Activated CD4-positive, alpha-beta T cell treated with anti-CD3 and anti-CD28 coated beads for 24 hours (primary cell): ENCODE data around the gene HNRNPU.
"Not testable (repeated sequence)": the region's sequence is repeated elsewhere in the genome, so short reads cannot be mapped to it uniquely, and the experiment has no call there.

Source experiments
- DNase-seq, 2 donors: peaks; one replicate each; pipeline ENCODE4 v3.0.0-alpha.2; 2020; ENCODE audit warnings: low read depth in 2 of 2

HNRNPU gene

DNA sequence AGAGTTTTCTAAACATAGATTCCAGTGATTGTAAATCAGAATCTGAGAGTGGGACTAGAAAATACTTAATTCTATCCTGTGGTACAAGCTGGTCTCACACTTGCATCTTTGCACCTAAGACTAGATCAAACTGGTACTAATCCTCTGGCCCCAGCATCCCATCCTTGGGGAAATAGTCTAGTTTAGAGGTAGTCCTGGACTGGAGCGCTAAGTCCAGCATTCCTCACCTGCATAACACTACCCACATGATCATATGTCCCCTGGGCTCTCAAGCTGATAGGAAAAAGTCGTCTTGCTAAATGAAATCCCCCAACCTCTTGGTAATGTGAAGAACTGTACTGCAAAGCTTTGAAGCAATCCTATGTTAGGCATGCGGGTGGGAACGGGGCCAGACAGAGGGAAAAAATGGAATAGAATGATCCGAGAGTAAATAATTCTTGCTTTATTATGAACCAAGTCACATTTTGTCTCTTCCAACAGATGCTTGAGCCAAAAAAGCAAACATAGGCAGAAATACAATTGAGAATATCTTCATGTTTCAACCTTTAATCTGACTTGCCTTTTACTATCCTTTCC is 24.0 kb downstream of the HNRNPU start:
- DNase-seq, result no peak

DNA sequence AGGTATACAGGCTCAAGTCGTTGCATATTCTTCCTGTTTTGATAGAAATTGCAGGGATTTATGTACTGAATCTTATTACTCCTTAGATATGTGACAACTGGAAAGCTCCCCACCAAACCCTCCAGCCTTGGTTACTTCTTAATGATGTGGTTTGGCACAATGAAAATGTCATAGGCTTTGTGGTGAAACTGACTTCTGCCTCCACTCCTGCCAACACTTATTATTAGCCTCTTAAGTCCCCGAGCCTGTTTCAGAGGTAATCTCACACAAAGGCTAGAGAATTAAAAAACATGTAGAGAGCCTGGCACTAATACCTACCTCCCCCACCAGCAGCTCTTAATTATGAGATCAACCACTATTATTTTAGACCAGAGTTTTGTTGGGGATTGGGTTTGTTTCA is 24.7 kb downstream of the HNRNPU start:
- DNase-seq, result no peak

DNA sequence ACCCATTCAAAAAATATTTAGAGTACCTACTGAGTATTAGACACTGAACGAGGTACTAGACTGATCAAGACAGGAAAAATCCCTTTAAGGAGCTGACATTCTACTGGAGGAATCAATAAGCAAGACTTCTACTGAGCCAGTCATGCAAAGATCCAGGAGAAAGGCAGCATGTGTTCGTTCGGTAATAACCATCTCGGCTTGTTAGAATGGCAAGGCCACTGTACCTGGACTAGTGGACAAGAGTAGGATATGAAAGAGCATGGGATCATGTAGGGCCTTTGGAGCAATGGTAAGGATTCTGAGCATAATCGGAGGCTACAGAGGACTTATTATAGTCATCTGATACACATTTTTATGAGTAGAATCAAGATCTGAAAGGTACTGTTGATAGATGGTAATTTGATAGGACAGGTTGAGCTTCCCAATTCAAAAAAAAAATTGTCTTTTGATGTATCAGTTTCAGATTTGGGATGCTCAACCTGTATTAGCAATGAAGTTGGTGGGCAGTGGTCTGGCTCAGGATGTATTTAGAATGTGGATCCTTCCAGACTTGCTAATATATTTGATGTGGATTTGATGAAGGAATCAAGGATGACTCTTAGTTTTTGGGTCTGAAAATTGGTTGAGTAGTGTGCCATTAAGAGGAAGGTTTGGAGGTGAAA is 26.6 kb downstream of the HNRNPU start:
- DNase-seq, result no peak

DNA sequence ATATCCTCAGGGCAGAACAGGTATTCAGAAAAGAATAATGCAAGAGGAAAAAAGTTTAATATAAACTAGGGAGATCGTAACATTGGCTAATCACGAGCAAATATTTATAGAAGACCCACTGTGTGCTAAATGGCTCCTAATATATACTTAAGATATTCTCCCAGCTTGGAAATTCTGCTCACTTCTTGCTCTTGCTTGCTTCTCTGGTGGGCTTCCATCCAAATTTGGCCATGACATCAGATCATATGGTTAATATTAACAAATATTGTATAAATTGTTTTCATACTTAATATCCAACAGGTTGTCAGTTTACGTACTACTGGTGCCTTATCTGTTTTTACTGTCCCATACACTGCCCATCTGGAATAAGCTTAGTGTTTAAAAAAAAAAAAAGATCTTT is 27.8 kb downstream of the HNRNPU start:
- DNase-seq, result no peak

DNA sequence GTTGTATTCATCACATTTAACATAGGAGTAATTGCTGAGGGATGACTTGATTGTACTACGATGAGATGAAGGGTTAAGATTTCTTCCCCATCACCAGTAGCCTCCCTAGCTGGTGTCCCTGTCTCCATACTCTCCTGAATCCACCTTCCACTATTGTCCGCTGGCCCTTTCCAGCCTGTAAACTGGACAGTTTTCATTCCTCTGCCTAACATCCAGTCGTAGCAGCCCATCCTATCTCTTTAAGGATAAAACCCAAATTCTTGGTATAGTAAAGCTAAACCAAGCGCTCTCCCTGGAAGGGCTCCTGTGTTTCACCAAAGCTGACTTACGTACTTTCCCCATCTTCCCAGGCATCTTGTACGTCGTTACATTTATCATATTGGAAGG is 28.2 kb downstream of the HNRNPU start:
- no peak for DNase-seq

DNA sequence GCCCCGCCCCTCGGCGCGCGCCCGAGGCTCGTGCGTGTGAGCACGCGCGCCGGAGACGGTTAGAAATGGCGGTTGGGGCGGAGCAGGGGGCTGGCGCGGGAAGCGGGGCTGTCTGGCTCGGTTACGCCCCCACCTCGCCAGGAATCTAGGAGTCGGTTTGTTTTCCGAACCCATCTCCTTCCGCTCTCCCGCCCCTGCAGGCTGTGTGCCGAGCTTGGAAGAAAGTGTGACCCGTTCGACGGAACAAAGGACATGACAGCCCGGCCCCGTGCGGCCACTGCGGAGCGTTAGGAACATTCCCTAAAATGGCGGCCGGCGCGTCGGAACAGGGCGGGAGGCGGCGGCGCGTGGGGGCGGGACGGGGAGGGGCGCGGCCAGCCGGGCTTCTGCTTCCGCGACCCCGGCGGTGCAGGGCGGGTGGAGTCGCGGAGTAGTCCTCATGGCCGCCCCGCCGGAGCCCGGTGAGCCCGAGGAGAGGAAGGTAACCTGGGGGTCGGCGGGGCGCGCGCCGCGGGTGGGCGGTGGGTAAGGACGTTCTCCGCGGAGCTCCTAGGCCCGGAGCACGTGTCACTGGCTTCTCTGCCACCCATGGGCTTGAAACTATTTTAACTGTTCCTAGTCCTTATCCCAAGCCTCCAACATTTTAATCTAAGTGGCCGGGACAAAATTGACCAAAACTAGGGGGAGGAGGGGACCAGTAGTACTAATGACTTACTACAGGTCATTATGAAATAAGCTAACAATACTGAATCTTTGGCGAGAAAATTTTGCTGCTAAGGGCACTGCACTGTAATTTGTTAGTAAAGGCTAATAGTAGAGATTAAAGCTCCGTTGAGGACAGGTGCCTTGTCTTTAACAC is 28.8 kb downstream of the HNRNPU start, which contains the start of gene COX20:
TSS of gene COX20 (plus strand) at position 383 of the 859 bp plus-strand sequence. CDS start at position 440, 57 bp downstream.
- peak; percentile 79 to 81 for DNase-seq

DNA sequence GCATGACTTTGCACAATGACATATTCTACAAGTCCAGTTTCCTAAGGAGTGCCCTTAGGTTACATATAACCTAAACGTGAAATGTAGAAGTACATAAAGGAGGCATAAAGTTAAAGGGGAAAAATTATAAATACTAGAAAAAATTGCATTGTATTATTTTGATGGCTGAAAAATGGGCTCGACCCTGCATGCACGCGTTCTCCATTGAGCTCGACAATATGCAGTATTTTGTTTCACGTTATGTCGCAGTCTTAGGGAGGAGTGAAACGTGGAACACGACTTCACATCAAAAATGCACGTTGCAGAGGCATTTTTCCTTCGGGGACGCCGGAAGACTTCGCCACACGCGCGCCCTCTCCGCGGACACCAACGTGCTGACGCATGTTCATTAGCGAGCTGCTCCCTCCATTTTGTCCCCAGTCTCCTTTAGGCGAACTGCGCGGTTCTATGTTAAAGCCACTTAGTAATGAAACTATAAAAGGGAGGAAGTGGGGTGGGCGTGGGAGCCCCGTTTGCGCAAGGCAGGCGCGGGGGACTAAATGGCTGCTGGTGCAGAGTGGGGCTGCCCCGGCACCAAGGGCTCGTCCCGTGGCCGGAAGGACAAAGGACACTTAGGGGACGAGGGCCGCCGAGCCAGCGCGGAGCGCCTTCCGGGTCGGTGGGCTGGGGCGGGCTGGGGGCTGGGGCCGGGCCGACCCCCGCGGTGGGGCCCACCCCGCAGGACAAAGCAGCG is 29.6 kb downstream of the HNRNPU start:
- DNase-seq, result peak; percentile 78 to 79

DNA sequence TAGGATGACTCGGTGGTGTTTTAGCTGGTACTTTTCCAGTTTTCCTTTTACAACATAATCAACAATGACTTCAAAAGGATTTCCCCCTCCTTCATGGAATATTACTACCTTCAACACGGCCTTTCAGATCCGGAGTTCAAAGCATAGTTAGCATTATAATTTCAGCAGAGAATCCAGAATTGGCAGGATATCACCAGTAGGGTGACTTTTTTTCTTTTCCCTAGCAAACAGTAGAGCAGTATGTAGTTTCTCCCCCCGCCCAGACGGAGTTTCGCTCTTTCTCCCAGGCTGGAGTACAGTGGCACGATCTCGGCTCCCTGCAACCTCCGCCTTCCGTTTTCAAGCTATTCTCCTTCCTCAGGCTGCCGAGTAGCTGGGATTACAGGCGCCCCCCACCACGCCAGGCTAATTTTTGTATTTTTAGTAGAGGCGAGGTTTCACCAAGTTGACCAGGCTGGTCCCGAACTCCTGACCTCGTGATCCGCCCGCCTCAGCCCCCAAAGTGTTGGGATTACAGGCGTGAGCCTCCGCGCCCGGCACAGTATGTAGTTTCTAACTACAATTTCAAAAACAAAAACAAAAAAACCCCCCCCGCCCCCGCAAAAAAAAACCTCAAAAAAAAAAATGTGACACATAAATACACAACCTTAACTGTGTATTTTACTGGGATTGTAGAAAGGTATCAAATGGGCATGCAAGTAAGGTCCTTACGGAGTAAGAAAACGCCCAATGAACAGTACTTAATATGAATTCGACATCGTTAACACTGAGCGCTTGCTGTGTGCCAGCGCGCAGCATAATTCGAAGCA is 30.4 kb downstream of the HNRNPU start:
- peak; percentile 23 to 29 for DNase-seq

DNA sequence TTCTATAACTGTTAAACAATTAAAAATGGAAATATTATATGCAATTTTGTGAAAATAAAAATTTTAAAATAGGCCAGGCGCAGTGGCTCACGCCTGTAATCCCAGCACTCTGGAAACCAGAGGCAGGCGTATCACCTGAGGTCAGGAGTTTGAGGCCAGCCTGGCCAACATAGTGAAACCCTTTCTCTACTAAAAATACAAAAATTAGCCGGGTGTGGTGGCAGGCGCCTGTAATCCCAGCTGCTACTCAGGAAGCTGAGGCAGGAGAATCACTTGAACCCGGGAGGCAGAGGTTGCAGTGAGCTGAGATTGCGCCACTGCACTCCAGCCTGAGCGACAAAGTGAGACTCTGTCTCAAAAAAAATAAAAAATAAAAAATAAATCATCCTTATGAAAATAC is 31.1 kb downstream of the HNRNPU start:
- not testable (repeated sequence) for DNase-seq

DNA sequence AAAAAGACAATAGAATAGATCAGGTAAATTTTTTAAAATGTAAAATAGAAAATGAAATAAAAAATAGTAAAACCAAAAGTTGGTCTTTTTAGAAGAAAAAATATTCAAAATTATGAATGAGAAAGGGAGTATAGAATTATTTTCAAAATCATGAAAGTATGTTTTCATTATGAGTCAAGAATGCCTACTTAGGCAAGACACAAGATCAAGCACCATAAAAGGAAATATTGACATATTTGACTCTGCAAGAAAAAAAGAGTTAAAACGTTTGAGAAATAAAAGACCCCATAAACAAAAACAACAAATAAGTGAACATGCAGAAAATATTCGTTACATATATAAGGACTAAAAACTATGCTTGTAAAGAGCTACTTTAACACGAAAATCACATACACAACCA is 33.7 kb downstream of the HNRNPU start:
- DNase-seq, result no peak

DNA sequence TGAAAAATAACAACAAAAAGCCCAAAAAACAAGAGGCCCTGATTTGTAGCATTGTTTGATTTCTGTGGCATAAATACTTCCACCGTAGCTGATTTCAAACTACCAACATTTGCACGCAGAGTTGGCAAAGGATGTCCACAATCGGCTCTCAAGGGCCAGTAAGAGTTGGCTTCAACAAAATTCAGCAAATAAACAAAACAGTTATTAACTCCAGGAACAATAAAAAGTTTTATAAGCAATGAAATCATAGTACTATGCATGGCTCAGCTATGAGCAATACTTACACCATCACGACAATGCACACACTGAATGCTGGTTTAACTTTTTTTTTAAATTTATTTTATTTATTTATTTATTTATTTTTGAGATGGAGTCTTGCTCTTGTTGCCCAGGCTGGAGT is 37.6 kb downstream of the HNRNPU start:
- DNase-seq, result no peak

DNA sequence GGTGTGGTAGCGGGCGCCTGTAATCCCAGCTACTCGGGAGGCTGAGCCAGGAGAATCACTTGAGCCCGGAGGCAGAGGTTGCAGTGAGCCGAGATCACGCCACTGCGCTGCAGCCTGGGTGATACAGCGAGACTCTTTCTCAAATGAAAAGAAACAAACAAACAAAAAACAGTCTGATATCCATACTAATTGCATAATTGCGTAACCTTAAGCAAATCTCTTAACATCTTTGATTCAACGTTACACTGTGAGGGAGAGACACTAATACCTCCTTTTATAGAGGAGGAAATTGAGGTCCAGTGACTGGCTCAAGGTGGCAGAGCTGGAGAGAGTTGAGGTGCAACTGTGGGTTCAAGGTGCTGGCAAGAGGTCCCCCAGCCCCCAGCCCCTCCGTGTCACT is 41.5 kb downstream of the HNRNPU start:
- DNase-seq, result no peak

DNA sequence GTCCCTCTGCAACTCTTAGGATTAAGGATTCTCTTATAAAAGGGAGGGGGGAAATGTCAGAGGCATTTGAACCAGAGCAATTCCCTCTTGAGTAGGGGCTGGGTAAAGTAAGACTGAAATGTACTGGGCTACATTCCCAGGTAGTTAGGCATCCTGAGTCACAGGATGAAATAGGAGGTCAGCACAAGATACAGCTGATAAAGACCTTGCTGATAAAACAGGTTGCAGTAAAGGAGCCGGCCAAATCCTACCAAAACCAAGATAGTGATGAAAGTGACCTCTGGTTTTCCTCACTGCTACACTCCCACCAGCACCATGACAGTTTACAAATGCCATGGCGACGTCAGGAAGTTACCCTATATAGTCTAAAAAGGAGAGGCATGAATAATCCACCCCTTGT is 43.2 kb downstream of the HNRNPU start:
- DNase-seq, result no peak

DNA sequence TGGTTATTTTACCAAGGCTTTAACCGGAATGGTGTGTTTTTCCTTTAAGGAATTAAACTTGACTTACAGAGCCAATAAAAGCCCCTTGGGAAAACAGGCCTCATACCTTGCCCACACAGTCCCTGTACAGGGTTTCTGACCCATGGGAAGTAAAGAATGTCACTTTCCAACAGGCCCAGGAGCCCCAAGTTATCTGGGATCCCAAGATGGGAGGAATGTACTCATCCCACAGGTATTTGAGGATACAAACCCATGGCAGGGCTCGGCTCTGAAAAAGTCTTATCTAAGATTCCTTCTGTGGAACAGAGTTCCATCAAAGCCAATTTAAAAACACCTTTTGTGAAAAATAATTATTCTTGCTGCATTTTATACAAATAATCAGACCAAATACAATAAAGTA is 44.2 kb downstream of the HNRNPU start:
- no peak for DNase-seq

DNA sequence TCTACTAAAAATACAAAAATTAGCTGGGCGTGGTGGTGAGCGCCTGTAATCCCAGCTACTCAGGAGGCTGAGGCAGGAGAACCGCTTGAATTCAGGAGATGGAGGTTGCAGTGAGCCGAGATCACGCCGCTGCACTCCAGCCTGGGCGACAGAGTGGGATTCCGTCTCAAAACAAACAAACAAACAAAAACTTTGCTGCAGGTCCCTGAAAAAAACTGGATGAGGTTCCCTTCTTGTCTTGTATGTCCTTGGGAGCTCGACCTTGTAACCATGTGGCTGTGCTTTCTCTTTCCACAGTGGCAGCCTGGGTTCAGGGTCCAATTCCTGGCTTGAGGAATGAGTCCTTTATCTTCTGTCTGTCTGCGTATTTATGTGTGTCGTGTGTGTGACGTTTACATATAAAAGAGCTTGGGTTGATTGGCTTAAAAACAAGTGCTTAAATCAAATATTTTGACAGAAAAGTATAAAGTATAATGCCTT is 46.9 kb downstream of the HNRNPU start:
- no peak for DNase-seq

DNA sequence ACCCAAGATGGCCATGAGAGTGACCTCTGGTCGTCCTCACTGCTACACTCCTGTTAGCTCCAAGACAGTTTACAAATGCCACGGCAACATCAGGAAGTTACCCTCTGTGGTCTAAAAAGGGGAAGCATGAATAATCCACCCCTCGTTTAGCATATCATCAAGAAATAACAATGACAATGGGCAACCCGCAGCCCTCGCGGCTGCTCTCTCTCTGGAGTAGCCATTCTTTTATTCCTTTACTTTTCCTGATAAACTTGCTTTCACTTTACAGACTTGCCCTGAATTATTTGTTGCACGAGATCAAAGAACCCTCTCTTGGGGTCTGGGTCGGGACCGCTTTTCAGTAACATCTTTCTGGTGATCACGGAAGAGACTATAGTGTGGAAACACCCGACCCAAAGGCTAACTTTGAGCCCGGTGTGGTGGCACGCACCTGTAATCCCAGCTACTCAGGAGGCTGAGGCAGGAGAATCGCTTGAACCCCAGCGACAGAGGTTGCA is 48.7 kb downstream of the HNRNPU start:
- no peak for DNase-seq

DNA sequence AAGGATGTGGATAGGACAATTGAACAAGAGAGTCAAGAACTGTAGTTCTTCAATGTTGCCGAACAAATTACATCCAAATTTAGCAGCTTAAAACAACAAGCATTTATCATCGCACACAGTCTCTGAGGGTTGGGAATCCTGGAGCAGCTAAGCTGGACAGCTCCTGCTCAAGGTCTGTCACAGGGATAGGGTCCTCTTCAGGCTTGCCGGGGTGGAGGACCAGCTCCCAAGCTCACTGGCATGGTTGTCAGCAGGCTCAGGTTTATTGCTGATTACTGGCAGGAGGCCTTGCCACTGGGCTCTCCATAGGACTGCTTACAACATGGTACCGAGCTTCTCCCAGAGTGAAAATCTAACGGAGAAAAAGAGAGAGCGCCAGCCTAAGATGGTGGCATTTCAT is 51.0 kb downstream of the HNRNPU start:
- DNase-seq, result no peak

DNA sequence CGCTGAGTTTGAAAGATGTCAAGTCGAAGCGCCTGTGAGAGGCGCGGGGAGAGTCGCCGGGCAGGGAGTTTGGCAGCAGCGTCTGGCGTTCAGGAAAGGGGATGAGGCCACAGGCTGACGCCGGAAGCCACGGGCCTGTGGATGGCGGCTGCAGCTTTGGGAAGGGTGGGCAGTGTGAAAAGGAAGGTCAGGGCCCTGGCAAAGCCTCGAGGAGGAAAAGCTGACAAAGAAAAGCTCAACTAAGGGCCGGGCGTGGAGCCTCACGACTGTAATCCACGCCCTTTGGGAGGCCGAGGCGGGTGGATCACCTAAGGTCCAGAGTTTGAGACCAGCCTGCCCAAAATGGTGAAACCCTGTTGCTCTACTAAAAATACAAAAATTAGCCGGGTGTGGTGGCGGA is 54.1 kb downstream of the HNRNPU start:
- DNase-seq, result no peak

DNA sequence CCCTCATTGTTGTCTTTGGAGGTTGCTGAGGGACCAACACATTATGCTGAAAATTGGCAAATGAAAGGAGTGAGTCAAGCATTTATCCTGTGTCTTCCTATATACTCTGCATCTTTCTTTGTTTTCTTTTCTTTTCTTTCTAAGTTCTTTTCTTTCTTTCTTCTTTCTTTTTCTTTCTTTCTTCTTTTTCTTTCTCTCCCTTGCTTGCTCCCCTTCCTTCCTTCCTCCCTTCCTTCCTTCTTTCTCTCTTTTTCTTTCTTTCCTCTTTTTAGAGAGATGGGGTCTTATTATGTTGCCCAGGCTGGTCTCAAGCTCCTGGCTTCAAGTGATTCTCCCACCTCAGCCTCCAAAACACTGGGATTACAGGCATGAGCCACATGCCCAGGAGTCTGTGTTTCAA is 57.2 kb downstream of the HNRNPU start:
- no peak for DNase-seq

DNA sequence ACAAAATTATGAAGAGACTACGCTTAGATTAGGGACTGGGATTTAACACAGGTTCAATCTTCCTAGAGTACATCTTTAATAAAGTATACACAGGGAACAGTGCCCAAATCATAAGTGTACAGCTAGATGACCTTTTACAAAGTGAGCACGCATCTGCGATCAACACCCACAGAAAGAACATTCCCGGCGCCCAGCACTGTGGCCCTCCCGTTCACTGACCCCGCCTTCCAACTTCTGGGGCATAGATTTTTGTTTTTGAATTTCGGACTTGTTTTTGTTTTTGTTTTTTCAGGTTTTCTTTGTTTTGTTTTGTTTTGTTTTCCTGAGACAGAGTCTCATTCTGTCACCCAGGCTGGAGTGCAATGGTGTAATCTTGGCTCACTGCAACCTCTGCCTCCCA is 59.5 kb downstream of the HNRNPU start:
- DNase-seq, result no peak
